ENCODE data around the gene KCNJ5. TPM values are rescaled to one million over a fixed set of nuclear protein-coding genes. Genes with fewer than 3 reads are reported as not detected.

The KCNJ5 gene
- total RNA-seq, 1 experiment from 2014 or later: not detected

- H3K27me3 Mint-ChIP-seq (ENCODE audit: insufficient read depth, unreplicated experiment): peaks cover 11% of the 10 kb centered on the region
- Histone ChIP-seq H3K9me3 (no peaks in the 10 kb centered on the region), H3K4me1 (no peaks in the 10 kb centered on the region), H3K27me3 (replicated peaks; ENCODE audit: control insufficient read depth, insufficient read depth, low read length) (no peaks in the 10 kb centered on the region), H3K4me3 (ENCODE audit: low read depth, low read length) (no peak overlapping the region), H3K36me3 (ENCODE audit: control insufficient read depth, insufficient read depth, low read length) (no peaks in the 10 kb centered on the region)
- no peaks in the 10 kb centered on the region for H3K9me3 Mint-ChIP-seq (ENCODE audit: unreplicated experiment)
- ChIA-PET CTCF (interaction anchor here (1.0 kb wide), 1 partner anchor 13 kb away, joined by 3 read pairs; no protein-coding TSS in a partner anchor), POLR2A (no interaction called here)
- no peak overlapping the region for H3K4me3 Mint-ChIP-seq (ENCODE audit: unreplicated experiment)
- no TSS peak for BruUV-seq (replicated peaks)
- no peak for DNase-seq
- no peaks in the 10 kb centered on the region for H3K36me3 Mint-ChIP-seq (ENCODE audit: insufficient read depth, unreplicated experiment)
- no peak overlapping the region for H3K27ac Mint-ChIP-seq (ENCODE audit: unreplicated experiment)
- H3K4me1 Mint-ChIP-seq (ENCODE audit: low read depth, unreplicated experiment): no peaks in the 10 kb centered on the region
- no peak for TF ChIP-seq CTCF (IDR thresholded peaks at IDR 0.05; ENCODE audit: insufficient read depth in 1 of 2, low read depth in 1 of 2, low read length in 1 of 2, severe bottlenecking in 1 of 2, unreplicated experiment in 1 of 2)
- intact Hi-C loops (cut with micrococcal nuclease; ENCODE audit: unreplicated experiment): no loop called here
Measured at GRCh38 chr11:128898580-128899344, 7.6 kb downstream of the KCNJ5 start.

GRCh38 chr11:128900468-128900867, 9.3 kb downstream of the KCNJ5 start:
- peaks cover 14% of the 10 kb centered on the region for H3K27me3 Mint-ChIP-seq (ENCODE audit: insufficient read depth, unreplicated experiment)

More at GRCh38 chr11:128900468-128900867, 9.3 kb downstream of the KCNJ5 start:
- intact Hi-C loops (cut with micrococcal nuclease; ENCODE audit: unreplicated experiment): no loop called here
- Histone ChIP-seq H3K4me1 (no peaks in the 10 kb centered on the region), H3K36me3 (ENCODE audit: control insufficient read depth, insufficient read depth, low read length) (no peaks in the 10 kb centered on the region), H3K9me3 (no peaks in the 10 kb centered on the region), H3K27me3 (replicated peaks; ENCODE audit: control insufficient read depth, insufficient read depth, low read length) (no peaks in the 10 kb centered on the region), H3K4me3 (ENCODE audit: low read depth, low read length) (no peak overlapping the region)
- no peak overlapping the region for H3K27ac Mint-ChIP-seq (ENCODE audit: unreplicated experiment)
- POLR2A ChIA-PET: no interaction called here
- H3K36me3 Mint-ChIP-seq (ENCODE audit: insufficient read depth, unreplicated experiment): no peaks in the 10 kb centered on the region
- H3K4me3 Mint-ChIP-seq (ENCODE audit: unreplicated experiment): no peak overlapping the region
- BruUV-seq (replicated peaks): no TSS peak
- TF ChIP-seq CTCF (IDR thresholded peaks at IDR 0.05; ENCODE audit: insufficient read depth in 1 of 2, low read depth in 1 of 2, low read length in 1 of 2, severe bottlenecking in 1 of 2, unreplicated experiment in 1 of 2): no peak
- CTCF ChIA-PET: no interaction called here
- no peaks in the 10 kb centered on the region for H3K4me1 Mint-ChIP-seq (ENCODE audit: low read depth, unreplicated experiment)
- no peaks in the 10 kb centered on the region for H3K9me3 Mint-ChIP-seq (ENCODE audit: unreplicated experiment)
- no peak for DNase-seq
